ENCODE results near the gene HSPB6.

DNA sequence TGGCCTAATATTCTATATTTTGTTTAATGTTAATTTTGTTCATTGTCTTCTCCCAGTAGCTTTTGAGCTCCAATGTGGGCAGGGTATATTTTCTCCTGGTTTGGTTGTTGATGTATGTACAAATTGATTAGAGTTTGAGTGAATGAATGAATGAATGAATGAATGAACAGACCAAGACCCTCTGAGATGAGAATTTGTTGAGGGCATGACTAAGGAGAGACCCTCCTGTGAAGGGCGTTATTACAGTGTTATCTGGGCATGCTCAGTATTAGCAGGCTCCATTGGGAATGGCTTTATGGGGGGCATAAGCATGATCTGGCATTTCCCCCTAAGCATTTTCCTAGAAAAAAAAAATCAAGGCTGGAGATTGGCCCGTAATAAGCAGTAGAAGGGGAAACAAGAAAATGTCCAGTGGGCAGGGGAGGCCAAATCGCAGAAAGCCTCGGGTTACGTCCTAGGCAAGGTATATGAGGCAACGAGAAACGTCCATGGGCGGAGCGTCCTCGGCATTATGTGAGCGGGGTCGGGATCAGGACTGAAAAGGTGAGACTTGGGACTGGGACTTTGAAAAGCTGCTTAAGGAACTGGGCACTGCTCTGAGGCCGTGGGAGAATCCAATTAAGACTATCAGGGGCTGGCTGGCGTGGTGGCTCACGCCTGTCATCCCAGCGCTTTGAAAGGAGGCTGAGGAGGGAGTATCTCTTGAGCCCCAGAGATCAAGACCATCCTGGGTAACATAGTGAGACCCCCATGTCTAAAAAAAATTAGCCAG is 17.6 kb upstream of the HSPB6 start:
- TF ChIP-seq, protein P1, sequence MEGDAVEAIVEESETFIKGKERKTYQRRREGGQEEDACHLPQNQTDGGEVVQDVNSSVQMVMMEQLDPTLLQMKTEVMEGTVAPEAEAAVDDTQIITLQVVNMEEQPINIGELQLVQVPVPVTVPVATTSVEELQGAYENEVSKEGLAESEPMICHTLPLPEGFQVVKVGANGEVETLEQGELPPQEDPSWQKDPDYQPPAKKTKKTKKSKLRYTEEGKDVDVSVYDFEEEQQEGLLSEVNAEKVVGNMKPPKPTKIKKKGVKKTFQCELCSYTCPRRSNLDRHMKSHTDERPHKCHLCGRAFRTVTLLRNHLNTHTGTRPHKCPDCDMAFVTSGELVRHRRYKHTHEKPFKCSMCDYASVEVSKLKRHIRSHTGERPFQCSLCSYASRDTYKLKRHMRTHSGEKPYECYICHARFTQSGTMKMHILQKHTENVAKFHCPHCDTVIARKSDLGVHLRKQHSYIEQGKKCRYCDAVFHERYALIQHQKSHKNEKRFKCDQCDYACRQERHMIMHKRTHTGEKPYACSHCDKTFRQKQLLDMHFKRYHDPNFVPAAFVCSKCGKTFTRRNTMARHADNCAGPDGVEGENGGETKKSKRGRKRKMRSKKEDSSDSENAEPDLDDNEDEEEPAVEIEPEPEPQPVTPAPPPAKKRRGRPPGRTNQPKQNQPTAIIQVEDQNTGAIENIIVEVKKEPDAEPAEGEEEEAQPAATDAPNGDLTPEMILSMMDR (IDR thresholded peaks at IDR 0.05), result no peak
- TF ChIP-seq POLR2AphosphoS5 (IDR thresholded peaks at IDR 0.05; ENCODE audit: low read depth, low read length), result no peak
